Gastrocnemius medialis (tissue), 4 donors: ENCODE data around the gene RNF25. TPM values are rescaled to one million over a fixed set of nuclear protein-coding genes. Genes with fewer than 3 reads are reported as not detected.
A peak's percentile ranks its signal among the peaks of the same experiment; 100 is the strongest.

Experiments used
- ATAC-seq, 2 donors: fragments of 150-250 bp; one replicate each; pipeline ENCODE4 v1.9.1; 2016
- DNase-seq, 2 donors: peaks; one replicate each; pipeline ENCODE4 v3.0.0-alpha.2; 2019
- H3K27ac ChIP-seq, 4 donors: fragments of 200-600 bp; sonication (generic); 1 replicate in 1 of 4; 2 replicates in 3 of 4; pipeline ENCODE4 v1.5.1; 2016 to 2018; ENCODE audit warnings: mild to moderate bottlenecking in 2 of 4, moderate library complexity in 1 of 4
- H3K27me3 ChIP-seq, 3 donors: fragments of 200-600 bp; sonication (generic) in 2 of 3; 1 replicate in 1 of 3; 2 replicates in 2 of 3; pipeline versions ENCODE4 v1.5.1 to v1.6.0; 2016 to 2019; ENCODE audit warnings: mild to moderate bottlenecking in 1 of 3, moderate library complexity in 1 of 3
- H3K36me3 ChIP-seq, 2 donors: fragments of 200-600 bp; sonication (generic) in 1 of 2; one replicate each; pipeline ENCODE4 v1.5.1; 2017 to 2018
- H3K4me1 ChIP-seq, 2 donors: fragments of 200-600 bp; sonication (generic) in 1 of 2; one replicate each; pipeline ENCODE4 v1.5.1; 2016 to 2017; ENCODE audit warnings: mild to moderate bottlenecking in 2 of 2
- H3K4me3 ChIP-seq, 4 donors: fragments of 200-600 bp; sonication (generic) in 3 of 4; 1 replicate in 1 of 4; 2 replicates in 3 of 4; pipeline ENCODE4 v1.5.1; 2016 to 2019; ENCODE audit warnings: mild to moderate bottlenecking in 2 of 4
- H3K9me3 ChIP-seq, 3 donors: fragments of 200-600 bp; sonication (generic) in 2 of 3; 1 replicate in 1 of 3; 2 replicates in 2 of 3; pipeline ENCODE4 v1.5.1; 2016 to 2019
- CTCF ChIP-seq, 5 experiments: fragments of 450-650 bp in 3 of 5; fragments of 200-600 bp in 2 of 5; sonication (generic) in 2 of 5; IDR thresholded peaks in 4 of 5; conservative IDR thresholded peaks in 1 of 5; 1 replicate in 4 of 5; 2 replicates in 1 of 5; pipeline ENCODE4 v1.5.1; 2016 to 2019; ENCODE audit warnings: antibody characterized with exemption in 5 of 5, mild to moderate bottlenecking in 3 of 5, moderate library complexity in 3 of 5
- POLR2A ChIP-seq, 2 donors: fragments of 450-650 bp; IDR thresholded peaks; one replicate each; pipeline ENCODE4 v1.6.1; 2017; ENCODE audit warnings: antibody characterized with exemption in 2 of 2, mild to moderate bottlenecking in 2 of 2, moderate library complexity in 2 of 2
- in situ Hi-C, 4 donors: fragments of 200-750 bp; cut with MboI; loops; one replicate each; pipeline versions ENCODE4 v1.15.0 to v1.8.0; 2017; ENCODE audit warnings: low sequenced_read_pairs in 4 of 4
- intact Hi-C: fragments of 100-400 bp; cut with DNase I; formaldehyde crosslinking; loops from one replicate; pipeline ENCODE4 v1.15.1; 2023; ENCODE audit warnings: low total_unique reads
- total RNA-seq, 4 donors: library from RNA; depleted of rRNA; stranded (reverse); fragments of >200 nt; gene quantifications; one replicate each; pipeline versions ENCODE4 v1.1.0 to v1.2.3, GENCODE V29; 2016

The RNF25 gene
- total RNA-seq, 4 donors from 2014 or later, result 11.7 to 39.1 (median 26.1) TPM

GRCh38 chr2:218679119-218679518 lies 7.3 kb upstream of the RNF25 start:
- H3K36me3 ChIP-seq, result peaks cover 0 to 13% of the 10 kb centered on the region in 2 donors
- in situ Hi-C loops (loop anchor here in 2 of 4 donors (25.0 kb wide), 1 partner anchor 267 kb away; the partner anchor contains the start of gene VIL1 (in 2 of the 2)), intact Hi-C loops (no loop called here)
- ATAC-seq (no peak), DNase-seq (no peak)
- H3K9me3 ChIP-seq, result no peaks in the 10 kb centered on the region
- H3K4me1 ChIP-seq, result no peaks in the 10 kb centered on the region
- no peak overlapping the region for H3K4me3 ChIP-seq
- no peak for TF ChIP-seq POLR2A (IDR thresholded peaks at IDR 0.05)
- no peak for TF ChIP-seq CTCF (IDR thresholded peaks at IDR 0.05 in 4 of 5, conservative IDR thresholded peaks at IDR 0.05 in 1 of 5)
- H3K27me3 ChIP-seq, result no peaks in the 10 kb centered on the region
- no peak overlapping the region for H3K27ac ChIP-seq

- H3K4me1 ChIP-seq, result peaks cover 13% of the 10 kb centered on the region in 2 donors
- H3K9me3 ChIP-seq, result no peaks in the 10 kb centered on the region
- peaks cover 0 to 31% of the 10 kb centered on the region in 2 donors for H3K36me3 ChIP-seq
- no peaks in the 10 kb centered on the region for H3K27me3 ChIP-seq
- DNase-seq, result no peak
- H3K27ac ChIP-seq, result peak overlapping the region; percentile 73 to 84 (median 82)
- peak in 1 of 2 donors; percentile 25 for ATAC-seq
- peak overlapping the region; percentile 76 to 97 (median 89) for H3K4me3 ChIP-seq
- intact Hi-C loops, result loop anchor here (2.0 to 5.0 kb wide), 2 partner anchors 40 to 274 kb away; partner anchors contain the start of genes CTDSP1 and TTLL4
- TF ChIP-seq CTCF (IDR thresholded peaks at IDR 0.05 in 4 of 5, conservative IDR thresholded peaks at IDR 0.05 in 1 of 5) (no peak), POLR2A (IDR thresholded peaks at IDR 0.05) (no peak)
- in situ Hi-C loops, result loop anchor here in 3 of 4 donors (25.0 kb wide), 3 partner anchors 259 to 716 kb away; partner anchors contain the start of genes TMBIM1 (in 3 of the 3), VIL1 (in 2 of the 3) and DNPEP (in 1 of the 3)
Measured at GRCh38 chr2:218671097-218671653, 627 bp downstream of the RNF25 start.

GRCh38 chr2:218664653-218665052 lies 7.1 kb downstream of the RNF25 start:
- no peak for ATAC-seq
- intact Hi-C loops, result no loop called here

GRCh38 chr2:218663901-218664300 lies 7.9 kb downstream of the RNF25 start:
- intact Hi-C loops (no loop called here), in situ Hi-C loops (loop anchor here in 3 of 4 donors (25.0 kb wide), 3 partner anchors 252 to 723 kb away; partner anchors contain the start of genes TMBIM1 (in 3 of the 3), VIL1 (in 2 of the 3) and DNPEP (in 1 of the 3))
- H3K4me1 ChIP-seq, result peaks cover 8 to 10% of the 10 kb centered on the region in 2 donors
- no peak overlapping the region for H3K4me3 ChIP-seq
- no peak overlapping the region for H3K27ac ChIP-seq
- DNase-seq (no peak), ATAC-seq (no peak)
- TF ChIP-seq CTCF (IDR thresholded peaks at IDR 0.05 in 4 of 5, conservative IDR thresholded peaks at IDR 0.05 in 1 of 5), result no peak
- TF ChIP-seq POLR2A (IDR thresholded peaks at IDR 0.05), result no peak
- no peaks in the 10 kb centered on the region for H3K9me3 ChIP-seq
- peaks cover 0 to 70% of the 10 kb centered on the region in 2 donors for H3K36me3 ChIP-seq
- H3K27me3 ChIP-seq, result no peaks in the 10 kb centered on the region

More at GRCh38 chr2:218664653-218665052, 7.1 kb downstream of the RNF25 start:
- H3K27ac ChIP-seq, result no peak overlapping the region
- H3K4me3 ChIP-seq, result no peak overlapping the region
- in situ Hi-C loops, result loop anchor here in 3 of 4 donors (25.0 kb wide), 3 partner anchors 252 to 723 kb away; partner anchors contain the start of genes TMBIM1 (in 3 of the 3), VIL1 (in 2 of the 3) and DNPEP (in 1 of the 3)
- no peaks in the 10 kb centered on the region for H3K27me3 ChIP-seq
- no peak for DNase-seq
- no peak for TF ChIP-seq POLR2A (IDR thresholded peaks at IDR 0.05)
- H3K36me3 ChIP-seq, result peaks cover 0 to 70% of the 10 kb centered on the region in 2 donors
- H3K9me3 ChIP-seq, result no peaks in the 10 kb centered on the region
- H3K4me1 ChIP-seq, result peaks cover 8 to 10% of the 10 kb centered on the region in 2 donors

GRCh38 chr2:218662827-218663226 lies 9.0 kb downstream of the RNF25 start:
- Histone ChIP-seq H3K36me3 (peaks cover 0 to 69% of the 10 kb centered on the region in 2 donors), H3K27ac (no peak overlapping the region), H3K9me3 (no peaks in the 10 kb centered on the region), H3K4me1 (peaks cover 15 to 20% of the 10 kb centered on the region in 2 donors), H3K27me3 (no peaks in the 10 kb centered on the region), H3K4me3 (no peak overlapping the region)
- no peak for DNase-seq
- in situ Hi-C loops (loop anchor here in 3 of 4 donors (25.0 kb wide), 3 partner anchors 251 to 724 kb away; partner anchors contain the start of genes TMBIM1 (in 3 of the 3), VIL1 (in 2 of the 3) and DNPEP (in 1 of the 3)), intact Hi-C loops (no loop called here)
- TF ChIP-seq CTCF (IDR thresholded peaks at IDR 0.05 in 4 of 5, conservative IDR thresholded peaks at IDR 0.05 in 1 of 5) (no peak), POLR2A (IDR thresholded peaks at IDR 0.05) (no peak)
- no peak for ATAC-seq
